K562 (cell line): ENCODE results near the gene FLAD1. TPM values are rescaled to one million over a fixed set of nuclear protein-coding genes. Genes with fewer than 3 reads are reported as not detected.

ENCODE experiments used
- ETV1 ChIP-seq: fragments of 450-650 bp; conservative IDR thresholded peaks from 2 replicates; pipeline ENCODE4 v1.6.1; 2016; ENCODE audit warnings: missing genetic modification characterization, control low read depth, low read depth, missing compliant biosample characterization
- HLTF ChIP-seq: fragments of 450-650 bp; IDR thresholded peaks from 2 replicates; pipeline ENCODE4 v1.6.1; 2016
- LCOR ChIP-seq: sonication (generic); formaldehyde crosslinking; IDR thresholded peaks from 2 replicates; pipeline ENCODE4 v1.8.0; 2022; ENCODE audit warnings: mild to moderate bottlenecking, missing genetic modification reagents
- MCM3 ChIP-seq: fragments of 450-650 bp; IDR thresholded peaks from 2 replicates; pipeline ENCODE4 v1.6.1; 2016
- MCM7 ChIP-seq, 2 experiments: fragments of 450-650 bp; IDR thresholded peaks; 2 replicates each; pipeline ENCODE4 v1.6.1; 2016 to 2018
- MTA3 ChIP-seq: fragments of 450-650 bp; formaldehyde crosslinking; IDR thresholded peaks from 2 replicates; pipeline ENCODE4 v1.6.1; 2017; ENCODE audit warnings: mild to moderate bottlenecking, borderline replicate concordance
- MYC ChIP-seq, 2 experiments: fragments of 250-450 bp in 1 of 2; sonication (Bioruptor Pico) in 1 of 2; IDR thresholded peaks; 2 replicates each; pipeline versions ENCODE4 v1.5.1 to v1.6.1; 2012 to 2021; ENCODE audit warnings: low read depth in 2 of 2, borderline replicate concordance in 1 of 2, improper control_type of control experiment in 1 of 2, low read length in 1 of 2, mild to moderate bottlenecking in 1 of 2, moderate library complexity in 1 of 2
- NKRF ChIP-seq: fragments of 450-650 bp; IDR thresholded peaks from 2 replicates; pipeline ENCODE4 v1.6.1; 2016; ENCODE audit warnings: borderline replicate concordance
- RREB1 ChIP-seq: fragments of 250-450 bp; sonication (Bioruptor Pico); IDR thresholded peaks from 2 replicates; pipeline ENCODE4 v1.4.0; 2020
- SREBF2 ChIP-seq: sonication (generic); formaldehyde crosslinking; IDR thresholded peaks from 2 replicates; pipeline ENCODE4 v1.4.0; 2020; ENCODE audit warnings: mild to moderate bottlenecking, missing genetic modification reagents
- TCF3 ChIP-seq: sonication (generic); formaldehyde crosslinking; IDR thresholded peaks from 2 replicates; pipeline ENCODE4 v1.4.0; 2020; ENCODE audit warnings: mild to moderate bottlenecking, missing genetic modification reagents
- XRCC3 ChIP-seq: fragments of 450-650 bp; IDR thresholded peaks from 2 replicates; pipeline ENCODE4 v1.6.1; 2017; ENCODE audit warnings: mild to moderate bottlenecking, moderate library complexity
- ZBTB11 ChIP-seq, 3 experiments: fragments of 200-800 bp in 1 of 3; fragments of 250-450 bp in 1 of 3; fragments of 450-650 bp in 1 of 3; sonication (Bioruptor Pico) in 1 of 3; sonication (Bioruptor generic) in 1 of 3; formaldehyde crosslinking in 1 of 3; IDR thresholded peaks; 2 replicates each; pipeline versions ENCODE4 v1.6.1 to v1.8.0; 2016 to 2022; ENCODE audit warnings: mild to moderate bottlenecking in 2 of 3, missing genetic modification characterization in 2 of 3, missing compliant biosample characterization in 1 of 3, moderate library complexity in 1 of 3
- ZC3H4 ChIP-seq: sonication (generic); formaldehyde crosslinking; IDR thresholded peaks from 2 replicates; pipeline ENCODE4 v1.9.0; 2021; ENCODE audit warnings: missing genetic modification reagents, borderline replicate concordance
- polyA plus RNA-seq, 8 experiments: library from polyadenylated mRNA; depleted of rRNA in 4 of 8; stranded (reverse) in 5 of 8; unstranded in 3 of 8; fragments of >200 nt; fragmentation: Nextera tagmentation in 2 of 8; fragmentation: Illumina TruSeq in 1 of 8; extraction: Ambion mirVana in 2 of 8; extraction: Trizol in 1 of 8; gene quantifications; 2 replicates each; pipeline versions ENCODE4 v1.2.1 to v1.2.3, GENCODE V29; 2011 to 2014; ENCODE audit warnings: inconsistent platforms in 1 of 8, missing spikeins in 1 of 8
- total RNA-seq, 7 experiments: library from RNA; depleted of rRNA in 6 of 7; stranded (reverse); fragments of >200 nt in 6 of 7; fragmentation: Illumina TruSeq in 2 of 7; extraction: Trizol in 2 of 7; gene quantifications; 2 replicates each; pipeline versions ENCODE4 v1.2.1 to v1.2.3, GENCODE V29; 2011 to 2021; ENCODE audit warnings: low replicate concordance in 1 of 7

Gene FLAD1
- total and polyA plus RNA-seq, 9 of the 15 experiments (the other 6 are each of a cell fraction or from before 2014, with no cell fraction given): 24.9 to 85.8 (median 67.0) TPM

GRCh38 chr1:154943649-154944400 is 39.3 kb upstream of the FLAD1 start (continued):
- TF ChIP-seq MTA3: 0 out of 2 replicates have a peak, but pooled peaks have one; percentile 42
- no peak for TF ChIP-seq ZC3H4
- TF ChIP-seq NKRF: no peak
- TF ChIP-seq LCOR: 0 out of 2 replicates have a peak, but pooled peaks have one; percentile 43
- TF ChIP-seq TCF3 (CRISPR knock-in tag): no peak
- TF ChIP-seq ETV1 (tag): no peak
- TF ChIP-seq HLTF: no peak
- no peak for TF ChIP-seq XRCC3
- no peak for TF ChIP-seq MCM7 (IDR thresholded peaks at IDR 0.05)
- TF ChIP-seq MYC (IDR thresholded peaks at IDR 0.05; ENCODE audit: low read depth, low read length): 0 out of 2 replicates have a peak, but pooled peaks have one; percentile 18
- no peak for TF ChIP-seq MYC (CRISPR knock-in tag; IDR thresholded peaks at IDR 0.05; ENCODE audit: borderline replicate concordance, low read depth)
- no peak for TF ChIP-seq ZBTB11 (CRISPR knock-in tag; IDR thresholded peaks at IDR 0.05)
- TF ChIP-seq MCM3: no peak
- TF ChIP-seq SREBF2 (CRISPR knock-in tag): no peak
- no peak for TF ChIP-seq RREB1 (CRISPR knock-in tag)
